HL-60/S4 treated with phorbol 12-myristate 13-acetate at 8.2 ng/mL for 4 days and 3 days (cell line): ENCODE measurements around the gene RTCA.
"Not testable (repeated sequence)": the region's sequence is repeated elsewhere in the genome, so short reads cannot be mapped to it uniquely, and the experiment has no call there.

Experiments
- in situ Hi-C: fragments of 300-500 bp; cut with MboI; formaldehyde crosslinking; loops from 2 replicates; pipeline ENCODE4 v1.15.0; 2022; ENCODE audit warnings: low sequenced_read_pairs

The RTCA gene

DNA sequence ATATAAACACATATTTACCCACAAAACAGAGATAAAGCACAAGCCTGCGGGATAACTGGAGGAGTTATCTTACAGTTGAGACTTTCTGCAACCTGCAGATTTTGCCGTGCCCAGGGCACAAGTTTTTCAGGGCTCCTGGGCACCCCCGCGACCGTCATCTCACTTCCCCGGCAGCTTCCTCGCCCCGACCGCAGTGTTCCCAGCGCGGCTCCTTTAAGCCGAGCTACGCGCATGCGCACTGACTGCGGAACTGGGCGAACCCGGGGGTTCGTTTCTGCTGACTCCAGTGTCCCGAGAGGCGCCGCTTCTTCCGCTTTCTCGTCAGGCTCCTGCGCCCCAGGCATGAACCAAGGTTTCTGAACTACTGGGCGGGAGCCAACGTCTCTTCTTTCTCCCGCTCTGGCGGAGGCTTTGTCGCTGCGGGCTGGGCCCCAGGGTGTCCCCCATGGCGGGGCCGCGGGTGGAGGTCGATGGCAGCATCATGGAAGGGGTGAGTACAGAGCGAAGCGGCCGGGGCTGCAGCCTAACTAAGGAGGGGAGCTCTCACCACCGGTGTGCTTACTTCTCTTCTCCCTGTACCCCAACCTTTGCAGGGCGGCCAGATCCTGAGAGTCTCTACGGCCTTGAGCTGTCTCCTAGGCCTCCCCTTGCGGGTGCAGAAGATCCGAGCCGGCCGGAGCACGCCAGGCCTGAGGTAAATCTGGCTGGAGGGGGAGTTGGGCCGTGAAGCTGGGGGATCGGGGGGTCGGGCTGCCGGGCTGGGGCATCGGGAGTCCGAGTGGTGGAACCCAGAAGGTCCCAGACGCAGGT, at the start of gene RTCA:
RTCA (plus strand) TSS at position 286 of the 810 bp plus-strand sequence; CDS start at position 446, 160 bp downstream.
- in situ Hi-C loops: no loop called here

DNA sequence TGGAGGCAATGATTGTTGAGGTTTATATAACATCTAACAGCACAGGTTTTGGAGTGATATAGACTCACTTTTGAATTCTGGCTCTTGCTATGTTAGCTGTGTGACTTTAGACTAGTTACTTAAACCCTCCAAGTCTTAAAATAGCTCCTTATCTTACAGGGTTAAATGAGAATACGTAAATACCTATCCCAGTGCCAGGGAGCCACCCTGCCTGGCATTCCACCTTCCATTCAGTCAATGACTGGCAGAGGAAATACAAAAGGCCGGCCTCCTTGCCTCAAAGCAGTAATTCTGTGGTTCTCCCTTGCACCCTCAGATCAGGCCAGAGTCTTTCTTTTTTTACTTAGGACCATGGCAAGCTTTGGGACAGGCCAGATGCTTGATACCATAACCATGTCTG, 48.2 kb upstream of the RTCA start:
- in situ Hi-C loops: no loop called here

DNA sequence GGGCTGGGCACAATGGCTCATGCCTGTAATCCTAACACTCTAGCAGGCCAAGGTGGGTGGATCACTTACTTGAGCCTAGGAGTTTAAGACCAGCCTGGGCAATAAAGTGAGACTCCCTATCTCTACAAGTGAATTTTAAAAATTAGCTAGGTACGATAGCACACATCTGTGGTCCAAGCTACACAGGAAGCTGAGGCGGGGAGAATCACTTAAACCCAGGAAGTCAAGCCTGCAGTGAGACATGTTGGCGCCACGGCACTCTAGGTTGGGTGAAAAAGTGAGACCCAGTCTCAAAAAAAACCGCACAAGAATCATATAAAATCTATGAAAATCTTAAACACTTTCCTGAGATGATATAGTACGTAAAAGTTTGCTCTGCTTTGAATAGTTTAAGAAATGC, 46.6 kb upstream of the RTCA start:
- in situ Hi-C loops: no loop called here

DNA sequence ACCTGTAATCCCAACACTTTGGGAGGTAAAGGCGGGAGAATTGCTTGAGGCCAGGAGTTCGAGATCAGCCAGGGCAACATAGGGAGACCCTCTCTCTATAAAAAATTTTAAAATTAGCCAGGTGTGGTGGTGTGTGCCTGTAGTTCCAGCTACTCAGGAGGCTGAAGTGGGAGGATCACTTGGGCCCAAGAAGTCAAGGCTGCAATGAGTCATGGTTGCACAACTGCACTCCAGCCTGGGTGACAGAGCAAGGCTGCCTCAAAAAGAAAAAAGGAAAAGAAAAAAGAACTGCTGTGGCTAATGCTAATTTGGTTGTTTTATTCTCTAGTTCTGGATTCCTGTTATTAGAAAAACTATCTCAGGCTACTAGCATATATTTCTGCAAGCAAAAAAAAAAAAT, 46.1 kb upstream of the RTCA start:
- in situ Hi-C loops: no loop called here

DNA sequence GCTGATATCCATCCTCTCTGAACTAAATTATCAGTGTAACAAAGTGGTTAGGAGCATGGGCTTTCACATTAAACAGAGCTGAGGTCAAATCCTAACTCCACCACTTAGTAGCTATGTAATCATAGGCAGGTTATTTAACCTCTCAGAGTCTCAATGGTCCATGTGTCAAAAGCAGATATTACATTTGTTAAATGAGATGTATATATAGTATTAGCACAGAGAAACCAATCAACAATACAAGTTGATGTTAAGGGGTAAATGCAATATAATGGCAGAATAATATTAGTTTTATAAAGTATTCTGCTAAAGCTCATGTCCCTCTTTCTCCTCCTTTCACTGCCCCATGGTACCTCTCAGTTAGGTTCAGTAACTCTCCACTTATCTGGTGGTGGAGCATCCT, 43.6 kb upstream of the RTCA start:
- in situ Hi-C loops: no loop called here

DNA sequence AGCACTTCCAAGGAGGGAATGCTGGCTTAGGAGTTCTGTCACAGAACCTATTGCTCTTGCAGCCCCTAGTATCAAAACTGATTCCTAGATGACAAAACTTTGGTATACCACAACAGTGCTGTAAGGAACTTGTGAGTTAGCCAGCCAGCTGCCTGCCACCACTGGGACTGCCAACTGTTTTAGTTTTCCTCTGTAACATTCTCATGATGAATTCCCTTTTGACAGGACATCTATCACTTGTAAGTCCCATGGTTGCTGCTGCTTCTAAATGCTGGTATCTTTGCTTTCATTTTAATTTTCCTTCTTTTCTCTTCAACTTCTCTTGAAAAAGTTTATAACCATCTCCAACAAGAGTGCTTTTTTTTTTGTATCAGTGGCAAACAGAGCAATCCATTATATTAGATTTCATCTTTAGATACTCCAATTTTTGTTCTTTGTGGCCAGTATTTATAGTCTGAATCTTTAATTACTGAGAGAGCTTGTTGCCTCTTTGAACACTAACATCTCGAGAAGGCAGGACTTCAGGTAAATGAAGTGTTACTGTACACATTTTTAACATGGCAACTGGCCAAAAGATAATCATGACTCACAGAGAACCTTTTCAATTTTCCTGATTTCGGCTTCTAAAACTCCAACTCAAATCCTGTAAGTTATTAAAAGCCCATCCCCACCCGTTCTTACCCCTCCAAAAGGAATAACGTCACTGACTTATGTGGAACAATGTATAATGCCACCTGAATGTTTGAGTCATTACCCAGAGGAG, 36.2 kb upstream of the RTCA start:
- in situ Hi-C loops: no loop called here

DNA sequence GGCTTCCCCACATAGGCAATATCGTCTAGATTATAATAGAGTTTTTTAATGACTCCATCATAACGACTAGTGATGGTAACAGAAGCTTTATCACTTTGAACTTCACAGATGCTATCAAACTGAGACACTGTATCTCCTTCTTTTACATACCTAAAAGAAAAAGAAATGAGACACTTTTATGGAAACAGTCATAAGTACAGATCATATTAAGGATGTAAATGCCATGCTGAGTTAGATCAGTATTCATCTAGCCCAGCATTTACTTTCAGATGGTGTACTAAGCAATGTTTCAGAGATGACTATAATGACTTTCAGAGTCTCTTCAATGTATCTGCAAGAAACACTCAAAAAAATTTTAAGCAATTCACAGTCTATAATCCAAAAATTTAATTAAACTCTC, 35.3 kb upstream of the RTCA start:
- in situ Hi-C loops: no loop called here

DNA sequence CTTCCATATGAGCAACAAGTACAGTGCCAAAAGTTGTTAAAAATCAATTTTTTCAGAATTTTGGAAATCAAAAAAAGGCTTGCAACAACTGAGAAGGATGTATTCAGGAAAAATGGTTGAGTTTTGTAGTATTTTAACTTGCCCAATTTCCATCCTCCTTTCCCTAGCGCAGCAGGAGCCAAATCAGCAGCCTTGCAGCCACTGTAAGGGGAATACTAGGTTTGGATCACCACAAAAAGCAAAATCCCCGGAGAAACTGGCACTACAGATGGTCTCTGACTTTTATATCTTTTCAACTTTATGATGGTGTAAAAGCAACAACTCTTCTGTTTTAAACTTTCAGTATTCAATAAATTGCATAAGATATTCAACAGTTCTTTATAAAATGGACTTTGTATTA, 34.3 kb upstream of the RTCA start:
- in situ Hi-C loops: no loop called here

DNA sequence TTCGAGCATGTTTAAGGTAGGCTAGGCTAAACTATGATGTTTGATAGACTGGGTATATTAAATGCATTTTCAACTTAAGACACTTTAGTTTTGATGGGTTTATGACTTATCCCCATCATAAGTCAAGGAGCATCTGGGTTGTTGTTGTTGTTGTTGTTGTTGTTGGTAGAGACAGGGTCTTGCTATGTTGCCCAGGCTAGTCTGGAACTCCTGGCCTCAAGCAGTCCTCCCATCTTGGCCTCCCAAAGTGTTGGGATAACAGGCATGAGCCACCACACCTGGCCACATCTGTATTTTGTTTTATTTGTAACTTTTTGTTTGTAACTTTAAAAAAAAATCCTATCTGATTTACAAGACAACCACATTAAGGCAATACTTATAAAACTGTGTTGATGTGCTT, 33.9 kb upstream of the RTCA start:
- in situ Hi-C loops: no loop called here

DNA sequence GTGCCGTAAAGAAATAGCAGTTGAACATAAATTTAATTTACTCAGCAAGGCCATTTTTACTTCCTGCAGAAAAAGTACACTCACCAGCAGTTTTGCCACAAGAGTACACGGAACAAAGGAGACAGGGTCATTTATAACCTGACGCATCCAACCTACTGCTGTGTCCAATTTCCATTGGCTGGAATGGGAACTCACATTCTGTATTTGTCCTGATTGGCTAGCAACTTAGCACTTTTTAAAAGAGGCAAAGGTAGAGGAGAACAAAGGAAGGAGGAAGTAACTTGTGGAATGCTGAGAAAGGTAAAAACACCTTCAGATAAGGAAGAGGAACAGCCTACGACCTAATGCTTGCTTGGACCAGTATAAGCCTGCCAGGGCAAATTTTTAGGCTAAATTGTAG, 32.5 kb upstream of the RTCA start:
- in situ Hi-C loops: not testable (repeated sequence)

DNA sequence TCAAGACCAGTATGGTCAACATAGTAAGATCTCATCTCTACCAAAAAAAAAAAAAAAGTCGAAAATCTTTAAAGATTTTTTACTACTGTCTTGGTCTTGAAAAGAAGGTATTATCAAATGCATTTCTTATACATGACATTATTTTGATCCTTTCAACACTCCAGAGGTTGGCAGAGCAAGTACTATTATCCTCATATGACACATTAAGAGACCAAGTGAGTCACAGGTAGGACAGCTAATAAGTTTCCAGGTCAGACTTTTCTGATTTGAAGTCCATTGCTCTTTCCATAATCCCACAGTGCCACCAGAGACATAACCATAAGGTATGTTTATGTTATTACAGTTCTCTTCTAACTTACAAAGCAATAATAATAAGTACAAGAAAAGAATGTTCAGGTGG, 31.6 kb upstream of the RTCA start:
- in situ Hi-C loops: no loop called here

DNA sequence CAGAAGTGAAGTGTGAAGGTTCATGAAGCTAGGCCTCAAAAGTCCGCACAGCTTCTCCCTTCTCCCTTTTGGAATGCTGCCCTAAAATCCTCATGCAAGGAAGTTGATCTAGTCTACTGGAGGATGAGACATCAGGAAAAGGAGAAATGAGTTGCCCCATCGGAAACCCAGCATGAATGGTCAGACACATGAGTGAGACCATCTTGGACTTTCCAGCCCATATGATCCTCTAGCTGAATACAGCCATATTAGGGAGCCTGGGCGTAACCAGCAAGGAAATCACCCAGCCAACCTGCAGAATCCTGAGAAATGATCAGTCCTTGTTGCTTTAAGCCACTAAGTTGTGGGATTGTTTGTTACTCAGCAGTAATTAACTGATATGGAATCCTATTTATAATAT, 28.9 kb upstream of the RTCA start:
- in situ Hi-C loops: no loop called here

DNA sequence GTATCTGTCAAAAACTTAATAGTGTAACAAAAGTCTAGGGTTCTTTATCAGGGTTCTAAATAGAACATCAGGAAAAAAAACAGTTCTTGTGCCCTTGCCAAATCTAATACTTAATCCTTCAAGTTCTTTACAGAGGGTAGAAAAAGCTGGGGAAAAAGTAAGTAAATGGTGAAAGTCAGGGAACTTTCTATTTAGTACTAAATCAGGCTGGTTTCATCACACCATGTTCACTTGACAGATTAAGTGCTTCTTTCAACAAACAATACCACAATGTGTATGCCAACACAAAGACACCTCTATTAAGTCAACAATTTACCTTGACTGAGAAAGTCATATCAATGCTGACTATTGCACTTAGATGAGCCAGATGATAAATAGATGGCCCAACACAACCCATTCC, 26.1 kb upstream of the RTCA start:
- in situ Hi-C loops: no loop called here

DNA sequence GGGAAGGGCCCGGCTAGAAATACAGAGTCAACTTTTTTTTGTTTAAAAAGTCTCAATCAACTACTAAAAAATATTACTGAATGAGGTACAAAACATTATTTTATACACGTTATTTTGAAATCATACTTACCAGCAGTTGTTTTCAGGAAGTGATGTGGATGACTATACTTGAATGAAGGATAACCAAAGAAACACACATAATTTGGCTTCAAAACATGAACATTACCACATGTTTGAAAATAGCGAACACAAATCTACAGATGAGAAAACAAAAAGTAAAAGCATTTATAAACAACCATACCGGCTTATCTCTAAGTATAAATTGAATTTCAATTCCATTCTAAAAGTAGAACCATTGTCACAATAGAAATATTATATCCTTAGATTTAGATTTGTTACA, 25.4 kb upstream of the RTCA start:
- in situ Hi-C loops: no loop called here

DNA sequence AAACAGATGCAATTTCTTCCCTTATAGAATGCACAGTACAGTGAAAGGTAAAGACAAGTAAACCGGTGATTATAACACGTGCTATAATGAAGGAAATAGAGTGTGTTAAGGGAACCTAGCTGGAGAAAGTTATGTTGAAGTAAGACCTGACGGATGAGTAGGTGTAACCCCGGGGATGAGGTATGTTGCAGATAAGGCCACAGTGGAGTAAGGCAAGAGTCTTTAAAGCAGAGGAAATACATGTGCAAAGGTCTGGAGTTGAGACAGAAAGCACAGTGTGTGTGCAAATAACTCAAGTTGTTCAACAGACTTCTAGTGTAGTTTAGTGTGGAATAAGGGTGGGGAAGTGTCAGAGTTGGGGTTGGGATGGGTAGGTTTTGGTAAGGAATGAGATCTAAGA, 19.3 kb upstream of the RTCA start:
- in situ Hi-C loops: no loop called here

DNA sequence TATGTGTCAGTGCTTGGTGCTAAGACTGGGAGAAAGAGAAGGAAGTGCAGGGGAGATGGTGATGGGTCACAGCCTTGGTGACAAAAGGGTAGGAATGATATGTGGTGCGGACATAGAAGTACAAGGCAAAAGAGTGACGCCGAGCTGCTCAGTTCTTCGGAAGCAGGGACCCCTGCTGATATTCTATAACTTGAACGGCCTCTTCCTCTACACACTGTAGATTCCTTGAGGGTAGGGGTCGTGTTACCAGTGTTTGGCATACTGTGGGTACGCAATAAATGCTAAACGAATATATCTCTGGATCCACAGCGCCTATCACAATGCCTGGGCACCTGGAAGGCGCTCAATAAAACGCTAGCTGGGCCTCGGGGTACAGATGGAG, 16.9 kb upstream of the RTCA start:
- in situ Hi-C loops: no loop called here

DNA sequence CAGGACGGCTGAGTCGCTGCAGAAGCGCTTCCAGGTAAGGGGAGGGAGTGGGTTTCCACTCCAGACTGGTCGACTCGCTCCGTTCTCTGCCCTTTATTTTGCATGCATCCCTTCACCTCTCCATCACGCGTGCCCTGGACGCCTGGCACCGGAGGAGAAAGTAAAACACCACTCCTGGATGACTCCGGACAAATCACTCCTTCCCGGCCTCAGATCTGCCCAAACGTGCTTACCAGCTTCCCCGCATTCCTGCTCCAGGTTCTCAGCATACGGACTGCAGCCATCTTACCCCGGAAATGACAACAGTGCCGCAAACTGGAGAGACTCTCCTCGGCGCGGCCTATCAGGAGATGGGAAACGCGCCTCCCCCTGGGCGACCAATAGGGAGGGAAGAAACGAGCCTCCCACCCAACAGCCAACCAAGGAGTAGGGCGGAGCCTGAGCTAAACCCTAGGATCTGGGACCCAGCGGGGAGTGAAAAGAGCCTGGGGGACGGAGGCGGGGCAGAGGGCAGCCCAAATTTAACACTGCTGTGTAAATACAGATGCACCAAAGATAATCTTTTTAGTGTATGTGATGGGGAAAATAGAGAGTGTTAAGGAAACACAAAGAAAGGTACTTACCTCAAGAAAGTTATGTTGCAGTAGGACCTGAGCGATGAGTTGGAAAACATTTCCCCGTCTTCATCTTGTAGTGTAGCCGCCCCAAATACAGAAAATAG, 16.3 kb upstream of the RTCA start, which contains the start of gene DBT:
DBT (minus strand) TSS at position 298 of the 721 bp plus-strand sequence; CDS start at position 284, 14 bp downstream.
- in situ Hi-C loops: no loop called here

DNA sequence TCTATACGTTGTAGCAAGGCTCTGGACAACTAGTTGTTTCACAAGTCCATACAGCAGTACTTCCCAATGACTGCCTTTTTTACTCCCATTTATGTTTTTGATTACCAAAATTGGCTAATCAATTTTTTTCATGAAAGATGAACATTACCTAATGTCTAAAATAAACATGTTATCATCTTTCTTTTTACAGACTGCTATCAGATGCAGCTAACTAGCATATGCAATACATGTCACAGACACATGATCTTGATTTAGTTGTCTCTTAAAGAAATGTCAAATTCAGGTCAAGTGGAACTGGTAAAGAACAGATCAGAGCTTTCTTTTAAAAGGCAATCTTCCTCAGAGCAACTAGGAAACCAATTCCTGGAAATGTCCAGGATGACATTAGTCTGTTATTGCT, 15.8 kb upstream of the RTCA start:
- in situ Hi-C loops: no loop called here

DNA sequence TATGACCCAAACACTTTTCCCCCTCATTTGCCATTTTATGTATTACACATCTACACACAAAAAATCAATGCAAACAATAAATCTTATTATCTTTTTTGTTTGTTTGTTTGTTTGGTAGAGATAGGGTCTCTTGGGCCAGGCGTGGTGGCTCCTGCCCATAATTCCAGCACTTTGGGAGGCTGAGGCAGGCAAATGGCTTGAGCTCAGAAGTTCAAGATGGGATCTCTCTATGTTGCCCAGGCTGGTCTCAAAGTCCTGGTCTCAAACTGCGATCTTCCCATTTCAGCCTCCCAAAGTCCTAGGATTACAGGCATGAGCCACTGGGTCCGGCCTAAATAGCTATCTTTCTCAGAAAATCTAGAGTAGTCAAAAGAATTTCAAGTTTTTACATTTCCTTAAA, 15.2 kb upstream of the RTCA start:
- in situ Hi-C loops: no loop called here

DNA sequence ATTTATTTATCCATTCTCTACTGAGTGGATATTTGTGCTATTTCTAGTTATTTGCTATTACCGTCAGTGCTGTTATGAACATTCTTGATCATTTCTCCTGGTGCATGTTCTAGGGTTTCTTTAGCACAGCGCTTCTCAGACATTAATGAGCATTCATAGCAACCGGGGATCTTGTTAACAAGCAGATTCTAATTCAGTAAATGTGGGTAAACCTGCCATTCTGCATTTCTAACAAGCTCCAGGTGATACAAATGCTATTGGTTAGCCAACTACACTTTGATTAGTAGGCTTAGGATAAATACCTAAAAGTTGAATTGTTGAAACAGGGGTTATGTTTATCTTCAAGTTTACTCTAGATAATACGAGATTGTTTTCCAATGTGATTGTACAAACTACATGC, 13.1 kb upstream of the RTCA start:
- in situ Hi-C loops: no loop called here

DNA sequence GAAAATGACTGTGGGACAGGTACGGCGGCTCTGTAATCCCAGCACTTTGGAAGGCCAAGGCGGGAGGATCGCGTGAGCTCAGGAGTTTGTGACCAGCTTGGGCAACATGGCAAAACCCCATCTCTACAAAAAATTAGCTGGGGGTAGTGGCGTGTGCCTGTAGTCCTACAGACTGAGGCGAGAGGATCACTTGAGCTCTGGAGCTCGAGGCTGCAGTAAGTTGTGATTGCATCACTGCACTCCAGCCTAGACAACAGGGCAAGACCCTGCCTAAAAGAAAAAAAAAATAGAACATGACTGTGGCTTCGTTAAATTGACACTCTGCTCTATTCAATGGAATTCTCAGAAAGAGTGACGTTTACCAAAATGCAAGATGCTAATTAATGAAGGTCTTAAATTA, 12.5 kb upstream of the RTCA start:
- in situ Hi-C loops: no loop called here

DNA sequence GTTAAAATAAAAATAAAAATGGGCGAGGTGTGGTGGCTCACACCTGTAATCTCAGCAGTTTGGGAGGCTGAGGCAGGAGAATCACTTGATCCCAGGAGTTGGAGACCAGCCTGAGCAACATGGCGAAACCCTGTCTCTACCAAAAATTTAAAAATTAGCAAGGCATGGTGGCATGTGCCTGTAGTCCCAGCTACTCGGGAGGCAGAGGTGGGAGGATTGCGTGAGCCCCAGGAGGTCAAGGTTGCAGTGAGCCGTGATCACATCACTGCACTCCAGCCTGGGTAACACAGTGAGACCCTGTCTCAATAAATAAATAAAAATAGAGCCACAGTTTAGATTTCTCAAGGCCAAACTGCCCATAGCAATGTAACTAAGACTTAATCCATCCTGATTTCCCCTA, 9.7 kb upstream of the RTCA start:
- in situ Hi-C loops: not testable (repeated sequence)
